Activated gamma-delta T cell treated with anti-CD3 and anti-CD28 coated beads, Interleukin-2, amount 50 U/mL, for 16 hours (primary cell): ENCODE measurements around the gene CPNE5.

Source experiments
- DNase-seq: peaks from one replicate; pipeline ENCODE4 v3.0.0-alpha.2; 2020; ENCODE audit warnings: low read depth

The CPNE5 gene

DNA sequence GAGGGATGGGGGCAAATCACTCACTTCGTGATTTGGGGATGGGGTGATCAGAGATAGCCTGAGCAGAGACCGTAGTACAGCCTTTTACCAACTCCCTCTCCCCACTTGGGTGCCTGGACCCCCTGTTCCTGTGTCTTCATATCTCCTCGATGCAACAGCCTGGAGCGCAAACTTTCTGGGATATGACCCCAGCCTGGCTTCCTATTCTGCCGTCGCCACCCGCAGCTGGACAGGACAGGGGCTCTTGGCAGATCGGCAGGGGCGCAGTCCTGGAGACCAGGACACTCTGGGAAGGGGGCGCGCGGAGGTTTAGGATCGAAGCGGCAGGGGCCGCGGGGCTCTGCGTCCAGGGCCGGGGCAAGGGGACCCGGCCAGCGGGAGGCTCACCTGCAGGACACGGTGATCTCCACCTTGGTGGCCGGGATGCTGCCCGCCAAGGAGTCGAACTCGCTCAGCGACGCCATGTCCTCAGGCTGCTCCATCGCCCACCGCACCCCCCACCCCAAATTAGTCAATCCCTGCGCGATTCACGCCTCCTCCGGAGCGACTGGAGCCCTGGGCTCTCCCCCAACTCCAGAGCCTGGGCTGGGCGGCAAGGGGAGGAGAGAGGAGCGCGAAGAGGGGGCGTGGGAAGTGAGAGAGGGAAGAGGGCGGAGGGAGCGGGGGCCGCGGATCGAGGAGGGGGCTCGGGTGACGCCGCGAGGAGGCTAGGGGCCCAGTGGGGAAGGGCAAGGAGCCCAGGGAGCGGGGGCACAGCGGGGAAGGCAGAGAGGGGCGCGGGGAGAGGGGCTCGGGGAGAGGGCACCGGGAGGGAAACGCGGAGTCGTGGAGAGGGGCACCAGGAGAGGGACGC is at the start of gene CPNE5:
TSS of gene CPNE5 (minus strand) at position 549 of the 853 bp plus-strand sequence. CDS start at position 482, 67 bp downstream.
- no peak for DNase-seq

DNA sequence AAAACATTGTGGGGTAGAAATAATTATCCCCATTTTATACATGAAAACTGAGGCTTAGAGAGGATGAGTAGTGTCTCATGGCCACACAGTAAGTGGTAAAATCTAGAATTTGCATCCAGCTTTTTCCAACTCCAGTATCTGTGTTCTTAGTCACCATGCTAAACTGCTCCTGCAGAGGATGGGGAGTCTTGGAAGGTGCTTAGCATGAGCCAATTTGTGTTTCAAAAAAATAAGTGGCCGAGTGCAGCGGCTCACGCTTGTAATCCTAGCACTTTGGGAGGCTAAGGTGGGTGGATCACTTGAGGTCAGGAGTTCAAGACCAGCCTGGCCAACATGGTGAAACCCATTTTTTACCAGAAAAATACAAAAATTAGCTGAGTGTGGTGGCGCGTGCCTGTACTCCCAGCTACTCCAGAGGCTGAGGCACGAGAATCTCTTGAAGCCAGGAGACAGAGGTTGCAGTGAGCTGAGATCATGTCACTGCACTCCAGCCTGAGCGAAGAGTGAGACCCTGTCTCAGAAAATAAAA is 48.9 kb upstream of the CPNE5 start:
- no peak for DNase-seq

DNA sequence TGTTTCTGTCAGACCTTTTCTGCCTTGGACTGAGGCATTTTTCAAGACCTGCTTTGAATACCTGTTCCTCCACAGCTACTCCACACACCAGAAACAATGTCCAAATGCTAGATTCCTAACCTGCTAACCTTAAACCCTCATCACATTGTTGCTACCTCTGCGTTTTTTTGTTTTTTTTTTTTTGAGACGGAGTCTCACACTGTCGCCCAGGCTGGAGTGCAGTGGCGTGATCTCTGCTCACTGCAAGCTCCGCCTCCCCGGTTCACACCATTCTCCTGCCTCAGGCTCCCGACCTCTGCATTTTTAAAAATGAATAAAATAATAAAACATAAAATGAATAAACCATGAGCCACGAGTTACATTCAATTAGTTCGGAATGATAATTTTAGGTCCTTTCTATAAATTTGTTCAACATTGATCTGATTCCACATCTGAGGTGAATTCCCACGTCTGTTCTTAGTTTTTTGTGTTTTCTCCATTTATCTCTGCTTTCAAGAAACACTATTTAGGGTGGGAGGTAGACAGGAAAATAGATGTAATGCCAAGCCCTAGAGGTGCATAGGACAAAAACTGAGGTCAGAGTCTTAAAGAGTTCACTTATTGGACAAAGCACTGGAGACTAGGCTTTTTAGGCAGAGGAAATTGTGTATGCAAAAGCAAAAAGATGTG is 47.8 kb upstream of the CPNE5 start:
- no peak for DNase-seq

DNA sequence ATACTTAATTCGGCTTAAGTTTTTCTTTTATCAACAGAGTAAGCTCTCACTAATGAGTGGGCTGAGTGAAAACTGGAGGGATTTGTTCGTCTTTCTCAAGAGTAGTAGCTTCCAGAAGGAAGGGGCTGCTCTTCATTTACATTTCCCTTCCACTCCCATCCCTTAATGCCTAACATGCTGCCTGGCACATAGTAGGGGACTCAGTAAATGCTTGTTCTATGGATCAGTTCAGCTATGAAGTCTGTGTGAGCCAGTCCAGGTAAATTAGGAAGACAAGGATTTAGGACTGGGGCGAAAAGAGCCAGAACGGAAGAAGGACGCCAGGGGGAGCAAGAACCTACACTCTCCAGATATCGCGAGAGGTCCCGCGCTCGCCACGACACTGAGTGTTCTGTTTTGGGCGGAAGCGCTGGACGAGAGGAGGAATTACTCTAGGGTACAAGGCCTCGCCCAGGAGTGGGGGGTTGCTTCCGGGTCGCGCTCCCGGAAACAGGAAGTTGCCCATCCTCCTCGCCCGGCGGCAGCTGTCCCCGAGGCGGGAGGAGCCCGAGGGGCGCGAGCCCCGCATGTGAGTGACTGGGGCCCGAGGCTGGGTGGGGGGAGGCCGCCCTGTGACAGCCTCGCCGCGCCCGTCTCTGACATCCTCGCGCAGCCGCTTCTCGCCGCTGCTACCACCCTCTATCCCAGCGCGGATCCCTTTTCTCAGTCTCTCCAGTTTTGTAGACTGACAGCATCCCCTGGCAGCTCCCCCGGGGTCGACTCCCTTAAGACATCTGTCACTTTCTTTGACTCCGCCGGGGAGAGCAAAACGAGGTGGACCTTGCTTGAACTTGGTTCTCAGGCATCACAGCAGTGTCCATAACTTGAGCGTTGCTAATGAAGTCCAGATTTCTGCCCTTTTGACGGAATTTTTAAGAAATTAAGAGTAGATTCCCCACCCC is 46.5 kb upstream of the CPNE5 start, which contains the start of gene C6orf89:
TSS of gene C6orf89 (plus strand) at position 492 of the 941 bp plus-strand sequence. CDS start 13,493 bp downstream, outside the sequence.
- DNase-seq, result peak; percentile 97

DNA sequence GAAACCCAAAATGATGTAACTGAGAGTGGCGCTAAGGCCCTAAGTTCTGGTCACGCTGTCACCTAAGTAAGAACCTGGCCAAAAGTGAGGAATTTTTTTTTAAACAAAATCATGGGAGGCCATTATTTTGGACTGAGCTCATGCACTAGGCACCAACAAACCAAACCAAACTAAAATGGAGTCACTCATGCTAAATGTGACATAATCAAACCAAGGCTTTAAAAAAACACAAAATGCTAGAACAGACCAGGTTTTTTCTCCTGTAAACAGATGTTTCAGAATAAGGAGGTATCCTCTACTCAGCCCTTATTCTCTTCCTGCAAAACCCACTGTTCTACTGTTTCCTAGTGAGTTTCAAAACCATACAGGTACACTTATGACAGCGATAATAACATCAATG is 45.4 kb upstream of the CPNE5 start:
- no peak for DNase-seq

DNA sequence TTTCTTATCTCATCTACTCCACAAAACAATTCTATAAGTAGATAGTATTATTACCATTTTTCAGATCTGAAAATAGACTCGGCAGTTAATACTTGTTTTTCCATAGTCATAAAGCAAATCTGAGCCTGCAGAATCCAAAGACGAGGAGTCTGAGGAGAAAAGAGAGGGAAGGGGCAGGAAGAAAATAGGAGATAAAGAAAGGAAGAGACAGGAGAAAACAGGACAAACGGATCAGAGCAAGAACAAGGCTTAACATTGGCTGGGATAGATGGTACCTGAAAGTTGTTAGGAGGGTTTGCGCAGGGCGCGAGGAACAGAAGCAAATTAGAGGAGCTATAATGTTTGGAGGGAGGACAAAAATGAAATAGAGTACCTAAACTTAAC is 36.0 kb upstream of the CPNE5 start:
- DNase-seq, result no peak

DNA sequence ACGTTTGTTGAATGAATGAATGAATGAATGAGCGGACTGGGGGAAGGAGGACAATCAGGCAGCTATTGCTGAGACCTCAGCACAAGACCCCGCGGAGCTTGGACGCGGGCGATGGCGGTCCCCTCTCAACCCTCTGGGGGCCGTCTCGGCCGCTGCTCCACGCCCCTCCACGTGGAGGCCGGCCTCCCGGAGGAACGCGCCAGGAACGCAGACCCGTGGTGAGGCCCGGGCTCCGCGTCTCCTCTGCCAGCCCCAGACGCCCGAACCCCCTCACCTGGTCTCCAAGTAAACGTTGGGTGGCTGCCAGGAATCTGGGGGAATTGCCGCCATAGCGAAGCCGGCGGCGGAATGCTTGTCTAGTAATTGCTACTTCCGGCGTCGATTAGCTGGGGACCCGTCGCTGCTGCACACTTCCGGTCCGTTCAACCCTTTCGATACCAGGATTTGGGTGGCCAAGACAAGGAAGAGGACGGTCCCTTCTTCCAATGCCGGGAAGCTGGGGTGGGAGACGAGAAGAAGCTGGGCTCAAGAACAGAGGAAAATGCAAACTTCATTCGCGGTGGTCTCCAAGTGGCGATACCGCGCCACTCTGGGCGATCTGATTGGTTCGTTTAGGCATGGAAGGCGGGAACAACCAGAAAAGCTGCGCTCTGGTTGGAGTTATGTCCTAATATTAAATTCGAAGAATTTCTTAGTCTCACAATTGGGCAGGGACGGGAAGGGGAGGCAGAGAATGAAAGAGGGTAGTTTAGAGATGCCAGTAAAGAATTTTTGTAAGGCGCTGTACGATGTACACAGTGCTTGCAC is 35.4 kb upstream of the CPNE5 start, which contains the start of gene PPIL1:
TSS of gene PPIL1 (minus strand) at position 361 of the 807 bp plus-strand sequence. CDS start at position 330, 31 bp downstream.
- peak; percentile 72 for DNase-seq

DNA sequence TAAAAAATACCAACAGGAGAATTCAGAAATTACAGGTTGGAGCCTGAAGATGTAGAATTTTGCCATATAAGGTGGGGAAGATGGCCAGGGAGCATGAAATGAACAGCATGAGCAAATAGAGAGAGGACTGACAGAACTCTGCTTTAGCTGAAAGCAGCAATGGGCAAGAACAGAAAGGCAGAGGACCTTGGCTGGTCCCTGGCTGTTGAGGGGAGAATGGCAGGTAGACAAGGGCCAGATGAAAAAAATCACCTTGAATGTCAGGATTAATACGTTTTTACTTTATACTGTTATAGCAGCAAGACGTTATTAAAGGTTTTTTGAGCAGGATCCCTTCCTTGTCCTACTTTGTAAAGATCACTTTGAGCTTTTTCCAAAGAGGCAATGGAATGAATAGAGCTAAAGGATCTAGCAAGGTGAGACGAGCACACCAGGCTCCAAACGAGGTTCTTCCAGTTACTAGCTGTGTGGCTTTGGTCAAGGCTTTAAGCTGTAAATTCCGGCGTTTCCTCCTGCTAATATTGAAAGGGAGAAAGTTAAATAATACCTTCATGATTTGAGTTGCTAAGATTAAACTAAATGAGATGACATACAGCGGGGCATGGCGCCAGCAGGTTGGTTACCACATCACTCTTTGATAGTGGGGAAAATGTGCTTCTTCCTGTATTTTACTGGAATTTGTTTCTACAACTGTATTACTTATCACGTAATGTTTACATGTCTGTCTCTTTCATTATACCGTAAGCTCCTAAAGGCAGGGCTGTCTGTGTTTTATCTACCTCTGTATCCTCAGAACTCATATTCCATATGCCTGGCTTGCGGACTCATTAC is 34.6 kb upstream of the CPNE5 start:
- DNase-seq, result no peak

DNA sequence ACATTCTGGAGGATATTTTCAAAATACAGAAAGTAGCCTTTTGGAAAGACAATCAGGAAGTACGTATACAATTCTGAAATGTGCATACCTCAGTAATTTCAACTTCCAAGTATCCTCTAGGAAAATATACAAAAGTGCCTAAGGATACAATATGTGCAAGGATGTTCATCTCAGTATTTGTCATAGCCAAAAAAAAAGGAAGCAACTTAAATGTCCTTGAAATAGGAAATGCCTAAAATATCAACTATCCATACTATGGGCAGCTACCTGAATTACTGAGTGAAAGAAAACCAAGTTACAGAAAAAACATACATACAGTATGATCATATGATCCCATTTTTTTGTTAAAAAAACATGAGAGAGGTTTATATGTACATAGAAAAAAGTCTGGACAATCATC is 33.9 kb upstream of the CPNE5 start:
- no peak for DNase-seq

DNA sequence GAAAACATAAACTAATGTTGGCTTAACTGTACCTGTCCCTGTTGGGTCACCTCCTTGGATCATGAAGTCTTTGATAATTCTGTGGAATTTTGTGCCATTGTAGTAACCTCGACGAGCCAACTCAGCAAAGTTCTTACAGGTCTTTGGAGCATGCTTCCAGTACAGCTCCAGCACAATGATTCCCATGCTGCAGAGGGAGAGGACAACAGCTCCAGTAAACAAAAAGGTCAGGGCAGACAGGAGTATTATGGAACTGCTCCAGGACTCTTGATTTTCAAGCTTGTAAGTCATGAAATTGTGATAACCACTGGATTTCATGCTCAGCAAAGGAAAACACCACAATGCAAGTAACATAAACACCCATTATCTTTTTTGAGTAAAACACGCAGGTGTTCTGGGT is 32.4 kb upstream of the CPNE5 start:
- no peak for DNase-seq

DNA sequence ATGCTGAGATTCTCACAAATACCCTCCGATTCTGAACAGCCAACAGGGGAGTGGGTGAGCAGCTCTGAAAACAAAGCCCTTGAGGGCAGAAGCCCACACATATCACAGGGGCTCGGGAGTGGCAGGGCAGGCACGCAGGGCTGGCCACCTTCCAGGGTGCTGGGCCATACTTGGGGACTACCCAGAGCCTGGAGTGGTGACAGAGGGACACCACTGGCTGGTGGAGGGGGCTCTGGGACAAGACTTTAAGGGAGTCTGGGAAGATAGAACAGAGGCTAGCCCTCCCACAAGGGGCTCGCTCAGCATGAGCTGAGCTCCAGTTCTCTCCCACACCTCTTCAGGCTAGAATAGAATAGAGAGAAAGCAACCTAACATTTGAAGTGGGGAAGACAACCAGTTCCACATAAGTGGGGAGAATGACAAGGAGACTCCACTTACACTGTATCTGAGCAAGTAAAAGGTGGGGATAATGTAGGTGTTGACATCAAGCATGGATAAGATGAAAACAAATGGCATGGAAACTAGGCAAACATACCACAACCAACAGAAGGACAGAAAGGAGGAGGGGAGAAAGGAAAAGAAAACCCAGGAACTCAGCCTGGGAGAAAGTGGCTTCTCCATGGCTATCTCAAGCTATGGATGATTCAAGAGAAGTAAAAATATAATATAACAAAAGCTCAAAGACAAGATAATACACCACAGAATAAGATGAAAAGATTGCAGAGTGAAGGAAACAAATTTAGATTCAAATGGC is 28.4 kb upstream of the CPNE5 start:
- no peak for DNase-seq

DNA sequence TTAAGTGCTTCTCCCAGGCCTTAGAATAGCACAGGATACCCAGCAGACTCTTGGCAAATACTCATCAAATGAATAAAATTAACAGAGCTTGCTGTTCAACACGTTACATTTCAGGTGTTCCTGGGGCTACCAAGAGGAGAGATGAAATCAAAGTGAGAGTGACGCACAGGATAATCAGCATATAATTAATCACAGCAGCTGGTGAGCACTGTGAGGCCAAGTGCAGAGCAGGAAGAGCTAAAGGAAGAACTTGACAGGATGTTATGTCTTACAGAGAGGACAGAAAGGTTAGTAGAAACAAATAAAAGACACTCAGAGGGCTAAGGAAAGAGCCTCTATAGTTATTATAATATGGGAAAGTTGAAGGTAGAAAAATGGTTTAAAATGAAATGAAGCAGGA is 26.6 kb upstream of the CPNE5 start:
- DNase-seq, result no peak

DNA sequence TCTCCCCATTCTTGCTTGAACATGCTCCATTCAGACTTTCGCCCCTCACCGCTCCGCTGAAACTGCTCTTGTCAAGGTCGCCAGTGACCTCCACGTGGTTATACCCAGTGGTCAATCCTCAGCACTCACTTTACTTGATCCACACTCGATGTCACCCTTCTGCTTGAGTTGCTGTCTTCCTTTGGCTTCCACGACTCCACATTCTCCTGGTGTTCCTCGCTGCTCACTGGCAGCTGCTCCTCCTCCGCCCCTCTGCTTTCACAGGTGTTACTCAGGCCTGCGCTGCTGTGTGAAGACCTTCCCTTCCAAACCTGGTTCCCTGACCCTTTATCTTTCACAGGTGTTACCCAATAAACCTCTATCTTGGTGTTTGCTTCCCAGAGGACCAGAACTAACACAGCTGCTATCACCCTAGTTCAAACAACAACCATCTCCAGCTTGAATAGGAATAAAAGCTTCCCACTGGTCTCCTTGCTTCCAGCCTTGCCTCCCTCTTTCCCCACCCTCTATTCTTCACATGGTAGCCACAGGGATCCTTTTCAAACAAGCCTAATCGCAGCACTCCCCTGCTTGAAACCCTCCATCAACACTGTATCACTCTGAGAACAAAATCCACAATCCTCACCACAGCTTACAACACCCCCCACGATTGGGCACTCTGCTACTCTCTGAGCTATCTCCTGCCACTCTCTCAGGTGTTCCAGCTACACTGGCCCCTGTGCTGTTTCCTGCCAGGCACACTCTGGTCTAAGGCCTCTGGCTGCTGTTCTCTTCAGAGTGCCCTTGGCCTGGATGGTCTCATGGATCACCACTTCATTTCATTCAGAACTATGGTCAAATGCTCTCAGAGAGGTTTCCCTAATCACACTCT is 24.7 kb upstream of the CPNE5 start:
- no peak for DNase-seq

DNA sequence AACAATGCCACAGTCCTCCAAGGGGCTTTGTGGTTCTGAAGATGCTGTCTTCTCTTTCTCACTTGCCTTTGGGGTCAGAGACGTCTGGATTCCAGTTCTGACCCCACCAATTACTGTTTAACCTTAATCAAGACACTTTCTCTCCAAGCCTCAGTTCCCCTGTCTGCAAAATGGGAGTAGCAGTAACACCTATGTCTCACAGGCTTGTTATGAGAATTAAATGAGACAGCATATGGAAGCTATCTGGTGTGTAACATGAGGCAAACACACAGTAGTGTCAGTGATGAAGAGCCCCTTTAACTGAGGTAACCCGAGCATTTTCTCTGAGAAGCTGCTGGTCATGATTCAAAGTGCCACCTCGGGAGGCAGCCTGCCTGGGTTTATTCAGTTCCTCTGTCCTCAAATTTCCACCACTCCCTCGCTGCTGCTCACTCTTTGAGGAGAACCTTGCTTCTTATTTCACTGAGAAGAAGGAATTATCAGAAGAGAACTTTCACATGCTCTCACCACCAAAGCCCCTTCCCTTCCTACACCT is 23.7 kb upstream of the CPNE5 start:
- DNase-seq, result no peak

DNA sequence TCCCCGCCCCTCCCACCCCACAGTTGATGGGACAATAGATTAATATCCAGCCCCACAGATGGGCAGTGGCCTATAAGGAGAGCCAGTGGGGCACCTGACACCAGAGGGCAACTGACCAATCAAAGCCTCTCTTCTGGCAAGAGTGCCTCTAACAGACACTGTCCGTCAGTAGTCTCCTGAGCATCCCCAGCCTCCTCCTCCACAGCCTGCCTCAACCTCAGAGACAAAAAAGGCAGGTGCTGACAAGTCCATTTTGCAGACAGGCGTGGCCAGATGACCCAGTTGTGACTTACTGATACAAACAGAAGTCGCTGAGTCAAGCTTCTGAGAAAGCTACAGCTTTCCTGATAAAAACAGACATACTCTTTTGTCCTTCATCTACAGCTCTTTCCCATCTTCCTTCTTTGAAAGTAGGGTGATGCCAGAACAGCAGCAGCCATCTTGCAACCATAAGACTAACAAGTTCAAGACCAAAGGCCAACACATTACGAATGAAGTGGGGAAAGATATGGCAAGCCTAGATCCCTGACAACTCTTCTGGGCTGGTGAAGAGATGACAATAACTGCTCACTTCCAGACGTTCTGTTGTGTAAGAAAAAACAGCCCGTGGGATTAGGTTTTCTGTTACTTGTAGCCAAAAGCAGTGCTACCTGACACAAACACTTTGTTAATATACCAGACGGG is 23.1 kb upstream of the CPNE5 start:
- DNase-seq, result no peak

DNA sequence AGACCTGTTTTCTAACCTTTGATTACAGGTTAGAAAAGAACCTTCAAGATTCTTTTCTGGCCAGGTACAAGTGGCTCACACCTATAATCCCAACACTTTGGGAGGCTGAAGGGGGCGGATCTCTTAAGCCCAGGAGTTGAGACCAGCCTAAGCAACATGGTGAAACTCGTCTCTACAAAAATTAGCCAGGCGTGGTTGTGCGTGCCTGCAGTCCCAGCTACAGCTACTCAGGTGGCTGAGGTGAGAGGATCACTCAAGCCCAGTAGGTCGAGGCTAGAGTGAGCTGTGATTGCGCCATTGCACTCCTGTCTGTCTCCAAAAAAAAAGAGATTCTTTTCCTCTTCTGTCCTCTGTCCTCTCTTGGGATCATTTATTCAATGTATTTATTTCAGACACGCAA is 20.9 kb upstream of the CPNE5 start:
- no peak for DNase-seq

DNA sequence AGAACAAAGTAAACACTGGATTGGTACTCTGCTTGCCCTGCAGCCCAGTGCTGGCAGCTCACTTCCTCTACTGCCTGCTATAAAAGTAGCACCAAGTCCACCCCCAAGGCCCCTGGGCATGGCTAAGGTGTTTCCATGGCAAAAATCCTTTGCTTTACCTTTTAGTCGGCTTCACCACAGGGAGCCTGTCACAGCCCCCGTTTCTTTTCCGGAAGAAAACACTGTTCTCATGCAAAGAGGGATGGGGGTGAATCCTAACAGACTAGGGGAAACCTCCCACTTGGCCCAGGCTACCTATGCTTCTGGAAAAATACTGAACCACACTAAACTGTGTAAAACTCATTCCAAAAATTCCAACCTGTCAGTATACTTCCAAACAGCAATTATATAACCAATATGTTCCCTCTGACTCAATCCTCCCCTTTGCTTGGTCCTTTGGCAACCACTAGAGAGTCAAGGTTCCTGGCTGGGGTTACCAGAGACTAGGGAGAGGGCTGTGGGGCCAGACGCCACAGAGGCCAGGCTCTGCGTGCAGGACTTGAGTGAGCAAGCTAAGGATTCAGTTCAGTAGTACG is 19.2 kb upstream of the CPNE5 start:
- DNase-seq, result no peak
